ENCODE results near the gene YPEL5.
A peak's percentile ranks its signal among the peaks of the same experiment; 100 is the strongest.
"Not testable (repeated sequence)": the region's sequence is repeated elsewhere in the genome, so short reads cannot be mapped to it uniquely, and the experiment has no call there.

YPEL5 gene

DNA sequence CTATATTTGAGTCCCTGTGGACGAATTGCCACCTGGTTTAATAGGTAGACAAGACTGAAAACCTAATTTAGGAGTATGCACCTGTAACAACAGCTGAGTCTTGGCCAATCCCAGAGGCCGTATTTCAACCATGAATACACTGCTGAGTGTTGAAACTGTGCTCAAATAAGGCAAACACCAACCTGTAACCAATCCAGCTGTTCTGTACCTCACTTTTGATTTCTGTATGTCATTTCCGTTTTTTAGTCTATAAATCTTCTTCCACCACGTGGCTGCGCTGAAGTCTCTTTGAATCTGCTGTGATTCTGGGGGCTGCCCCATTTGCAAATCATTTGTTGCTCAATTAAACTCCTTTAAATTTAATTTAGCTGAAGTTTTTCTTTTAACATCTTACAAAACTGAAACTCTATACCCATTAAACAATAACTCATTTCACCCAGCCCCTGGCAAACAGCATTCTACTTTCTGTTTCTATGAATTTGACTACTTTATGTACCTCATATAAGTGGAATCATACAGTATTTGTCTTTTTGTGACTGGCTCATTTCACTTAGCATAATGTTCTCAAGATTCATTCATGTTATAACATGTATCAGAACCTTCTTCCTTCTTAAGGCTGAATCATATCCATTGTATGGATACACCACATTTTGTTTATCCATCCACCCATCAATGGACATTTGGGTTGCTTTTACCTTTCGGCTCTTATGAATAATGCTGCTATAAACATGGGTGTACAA is 7.5 kb upstream of the YPEL5 start:
- DNase-seq (ENCODE audit: low spot score) = no peak

DNA sequence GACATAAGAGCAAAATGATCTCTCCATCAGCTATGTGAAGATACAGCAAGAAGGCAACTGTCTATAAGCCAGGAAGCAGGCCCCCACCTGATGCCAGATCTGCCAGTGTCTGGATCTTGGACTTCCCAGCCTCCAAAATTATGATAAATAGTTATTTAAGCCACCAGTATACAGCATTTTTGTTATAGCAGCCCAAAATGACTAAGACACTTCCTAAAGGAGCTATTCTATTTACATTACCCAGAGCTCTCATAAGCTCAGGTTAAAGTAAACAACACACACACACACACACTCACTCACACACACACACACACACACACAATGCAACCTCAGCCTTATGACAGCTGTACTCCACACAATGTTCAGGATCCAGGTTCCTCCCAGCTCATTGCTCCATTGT is 5.7 kb upstream of the YPEL5 start:
- DNase-seq (ENCODE audit: low spot score) = no peak

DNA sequence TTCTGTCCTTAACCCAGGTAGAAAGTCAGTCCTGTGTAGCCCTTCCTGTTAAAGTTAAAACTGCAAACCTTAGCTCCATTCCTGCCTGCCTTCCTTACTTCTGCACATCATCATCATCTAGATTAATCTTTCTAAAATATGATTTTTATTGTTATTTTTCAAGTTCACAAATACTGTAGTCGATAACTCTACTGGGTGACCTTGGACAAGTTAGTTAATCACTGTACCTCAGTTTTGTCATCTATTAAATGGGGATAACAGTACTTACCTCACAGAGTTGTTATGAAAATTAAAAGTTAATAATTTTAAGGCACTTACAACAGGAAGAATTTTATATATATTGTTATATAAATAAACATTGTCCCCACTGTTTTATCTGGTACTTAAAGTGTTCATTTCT is 2.5 kb upstream of the YPEL5 start:
- no peak for DNase-seq (ENCODE audit: low spot score)

DNA sequence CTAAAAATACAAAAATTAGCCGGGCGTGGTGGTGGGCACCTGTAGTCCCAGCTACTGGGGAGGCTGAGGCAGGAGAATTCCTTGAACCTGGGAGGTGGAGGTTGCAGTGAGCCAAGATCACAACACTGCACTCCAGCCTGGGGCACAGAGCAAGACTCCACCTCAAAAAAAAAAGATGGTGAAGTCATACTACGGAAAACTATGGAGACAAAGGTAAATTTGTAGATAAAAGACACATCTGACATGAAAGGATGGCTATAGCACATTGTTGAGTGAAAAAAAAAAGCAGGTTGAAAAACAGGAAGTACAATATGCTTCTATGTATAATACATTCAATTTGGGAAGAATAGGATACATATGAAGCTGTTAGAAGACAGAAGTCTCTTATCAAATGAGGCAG is 1.9 kb upstream of the YPEL5 start:
- DNase-seq (ENCODE audit: low spot score) = not testable (repeated sequence)

DNA sequence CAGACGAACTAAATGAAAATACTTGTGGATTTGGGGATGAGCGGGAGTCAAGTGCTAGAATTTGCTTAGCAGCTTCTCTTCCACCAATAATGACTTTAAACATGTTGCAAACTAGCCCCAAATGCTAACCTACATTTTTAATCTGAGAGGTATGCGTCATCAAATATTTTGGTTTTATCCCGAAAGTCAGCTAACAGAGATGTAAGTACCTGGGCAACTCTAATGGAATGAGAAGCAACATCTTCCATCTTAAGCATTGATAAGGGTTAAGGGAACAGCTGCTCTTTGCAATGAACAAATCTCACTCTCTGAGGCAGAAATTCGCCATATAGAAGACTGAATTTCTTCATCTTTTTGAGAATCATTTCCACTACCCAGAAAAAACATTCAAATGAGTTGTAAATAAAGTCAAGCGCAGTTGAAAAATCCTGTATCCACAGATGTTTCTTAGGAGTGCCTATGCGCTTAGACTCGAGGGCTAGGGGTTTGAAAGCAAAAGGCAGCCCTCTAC is 926 bp upstream of the YPEL5 start:
- DNase-seq (ENCODE audit: low spot score) = no peak

DNA sequence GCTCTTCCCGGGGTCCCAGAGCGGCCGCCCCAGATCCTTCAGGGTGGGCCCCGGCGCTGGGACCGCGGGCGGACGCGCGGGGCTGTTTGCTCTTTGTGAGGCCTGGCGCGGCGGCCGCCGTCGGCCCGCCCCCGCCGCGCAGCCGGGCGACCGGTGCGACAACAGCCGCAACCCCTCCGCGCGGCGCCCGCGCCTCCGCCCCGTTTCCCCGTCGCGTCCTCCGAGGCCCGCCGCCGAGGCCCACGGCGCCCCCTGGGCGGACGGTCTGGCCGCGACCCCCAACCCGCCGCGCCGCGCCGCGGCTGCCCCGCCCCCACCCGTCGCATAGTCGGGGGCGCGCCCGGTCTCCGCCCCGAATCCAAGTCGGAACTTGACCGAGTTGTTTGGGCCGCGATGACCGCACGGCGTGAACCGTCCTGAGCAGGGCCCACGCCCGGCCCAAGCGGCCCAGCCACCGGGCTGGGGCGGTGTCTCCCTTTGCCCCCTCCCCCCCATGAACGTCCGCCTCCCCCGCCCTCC is 448 bp downstream of the YPEL5 start:
- no peak for DNase-seq (ENCODE audit: low spot score)

DNA sequence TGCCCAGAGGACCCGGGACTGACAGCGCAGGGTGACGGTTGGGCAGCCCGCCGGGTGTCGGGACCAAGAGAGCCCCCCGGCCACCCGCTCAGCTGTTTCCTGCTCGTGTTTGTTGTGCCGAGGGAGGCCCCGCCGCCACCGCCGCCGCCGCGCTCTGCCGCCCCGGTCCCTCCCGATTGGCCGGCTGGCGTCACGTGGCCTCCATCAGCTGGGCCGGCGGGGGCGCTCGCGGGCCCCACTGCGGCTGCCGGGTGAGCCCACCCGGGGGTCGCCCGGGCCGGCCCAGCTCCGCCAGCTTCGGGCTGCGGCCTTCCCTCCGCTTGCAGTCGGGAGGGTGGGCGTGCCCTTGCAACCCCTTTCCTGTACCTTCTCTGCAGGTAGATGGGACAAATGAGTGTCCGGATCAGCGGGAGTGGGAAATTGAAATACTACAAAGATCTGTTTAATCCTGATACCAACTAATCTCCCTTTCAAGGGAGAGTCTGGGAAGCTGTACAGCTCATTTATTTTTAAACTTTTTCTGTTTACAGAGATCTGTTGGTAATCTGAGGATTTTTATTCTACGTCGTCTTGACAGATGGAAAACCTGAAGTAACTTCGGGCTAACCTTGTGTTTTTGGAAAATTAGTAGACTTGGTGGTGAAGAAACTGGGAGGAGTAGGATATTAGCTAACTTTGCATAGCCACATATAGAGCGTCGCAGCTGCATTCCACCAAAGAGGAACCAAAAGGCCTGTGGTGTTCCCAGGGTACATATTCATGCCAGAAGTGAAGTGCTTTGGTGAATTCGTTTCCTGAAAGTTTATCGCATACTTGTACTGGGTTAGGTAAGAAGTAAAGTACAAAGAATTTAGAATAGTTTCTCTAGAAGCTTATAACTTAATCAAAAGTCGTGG is 1.2 kb downstream of the YPEL5 start:
- DNase-seq (ENCODE audit: low spot score) = peak; percentile 84

DNA sequence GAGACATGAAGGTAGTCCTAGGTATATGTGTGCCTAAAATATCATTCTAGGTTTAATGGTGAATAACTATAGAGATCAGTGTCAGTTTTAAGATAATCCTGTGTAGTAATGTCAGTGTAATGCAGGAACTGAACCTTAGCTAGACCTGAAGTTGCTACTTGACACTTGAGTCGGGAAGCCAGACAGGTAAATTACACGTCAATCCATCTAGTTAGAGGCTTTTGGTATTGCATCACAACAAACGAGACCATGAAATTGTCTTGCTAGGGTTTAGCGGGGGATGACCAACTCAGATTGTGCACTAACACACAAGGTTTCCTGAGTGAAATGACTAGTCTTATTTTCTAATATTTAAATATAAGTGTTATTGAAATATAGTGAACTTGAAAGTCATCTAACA is 2.0 kb downstream of the YPEL5 start:
- DNase-seq (ENCODE audit: low spot score) = no peak

DNA sequence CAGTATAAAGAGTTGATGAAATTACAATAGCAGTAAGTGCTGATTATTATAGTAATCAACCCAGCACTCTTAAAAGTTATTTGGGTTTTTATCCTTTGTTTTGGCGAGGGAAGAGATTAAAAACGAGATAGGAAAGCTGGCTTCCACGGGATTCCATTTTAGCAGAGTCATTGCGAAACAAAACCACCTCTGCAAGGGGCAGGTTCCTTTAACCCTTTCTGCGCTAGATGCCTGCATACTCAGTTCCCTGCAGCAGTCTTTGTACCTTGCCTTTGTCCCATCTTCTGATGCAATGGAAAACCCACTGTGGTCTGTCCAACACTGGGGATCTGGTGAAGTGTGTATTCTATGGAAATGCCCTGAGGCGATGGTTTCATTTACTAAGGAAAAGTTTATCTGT is 2.7 kb downstream of the YPEL5 start:
- DNase-seq (ENCODE audit: low spot score) = no peak

DNA sequence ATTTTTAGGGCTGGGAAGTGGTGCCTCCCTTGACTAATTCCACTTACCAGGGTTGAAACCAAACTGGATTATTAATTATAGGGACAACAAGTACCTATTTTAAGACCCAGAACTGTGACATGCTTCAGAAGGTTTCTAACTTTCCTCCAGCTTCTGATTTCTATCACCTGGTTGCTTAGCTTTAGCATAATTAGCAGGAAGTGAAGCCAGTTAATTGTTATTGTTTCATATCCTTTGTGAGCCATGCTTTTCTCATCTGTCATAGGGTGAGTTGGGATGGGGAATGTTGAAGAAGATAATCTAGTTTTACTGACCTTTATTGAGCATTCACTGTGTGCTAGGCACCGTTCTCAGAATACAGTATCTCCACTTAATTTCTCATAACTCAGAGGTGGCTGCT is 3.2 kb downstream of the YPEL5 start:
- DNase-seq (ENCODE audit: low spot score) = no peak

DNA sequence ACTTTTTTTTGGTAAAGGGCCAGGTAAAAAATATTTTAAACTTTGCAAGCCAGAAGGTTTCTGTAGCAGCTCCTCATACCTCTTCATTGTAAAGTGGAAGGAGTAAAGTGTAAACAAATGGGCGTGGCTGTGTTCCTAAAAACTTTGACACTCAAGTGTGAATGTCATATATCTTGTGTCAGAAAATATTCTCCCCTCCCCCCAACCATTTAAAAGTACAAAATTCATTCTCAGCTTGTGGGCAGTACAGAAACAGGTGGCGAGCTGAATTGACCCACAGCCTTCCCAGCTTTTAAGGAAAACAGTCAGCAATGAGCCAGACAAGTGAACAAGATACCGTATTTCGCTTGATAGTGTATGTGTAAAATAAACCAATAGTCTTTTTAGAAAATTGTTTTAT is 4.0 kb downstream of the YPEL5 start:
- no peak for DNase-seq (ENCODE audit: low spot score)

DNA sequence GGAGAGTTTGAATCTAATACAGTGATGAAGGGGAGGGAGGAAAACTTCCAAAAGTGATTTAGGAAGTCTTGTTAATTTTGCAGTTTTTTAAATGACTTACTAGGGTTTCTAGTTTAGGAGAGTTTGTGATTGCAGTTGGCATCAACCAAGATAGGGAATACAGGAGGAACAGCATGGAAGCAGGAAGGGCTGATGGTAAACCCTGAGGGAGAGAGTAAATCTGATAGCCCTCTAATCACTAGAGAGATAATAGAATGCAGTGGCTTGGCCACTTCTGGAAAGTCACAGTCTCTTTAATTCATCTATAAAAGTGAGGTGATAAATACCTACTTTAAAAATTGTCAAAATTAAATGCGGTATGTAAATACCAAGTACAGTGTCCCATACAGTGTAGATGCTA is 5.6 kb downstream of the YPEL5 start:
- no peak for DNase-seq (ENCODE audit: low spot score)

DNA sequence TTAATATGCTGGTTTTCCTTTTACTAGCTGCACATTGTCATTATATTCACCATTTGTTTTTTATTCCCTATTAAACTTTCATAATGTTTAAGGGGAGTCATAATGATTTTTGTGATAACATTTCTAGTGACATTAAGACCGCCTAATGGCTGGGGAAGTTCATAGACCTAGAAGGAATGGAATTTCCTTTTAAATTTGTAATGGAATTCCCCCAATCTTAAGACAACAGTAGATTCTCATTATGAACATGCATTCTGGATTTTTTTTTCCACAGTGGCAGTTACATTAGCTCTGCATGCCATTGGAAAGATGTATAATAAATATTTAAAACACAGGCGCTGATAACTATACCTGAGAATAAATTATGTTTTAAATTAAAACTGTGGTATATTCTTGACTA is 8.4 kb downstream of the YPEL5 start:
- no peak for DNase-seq (ENCODE audit: low spot score)

DNA sequence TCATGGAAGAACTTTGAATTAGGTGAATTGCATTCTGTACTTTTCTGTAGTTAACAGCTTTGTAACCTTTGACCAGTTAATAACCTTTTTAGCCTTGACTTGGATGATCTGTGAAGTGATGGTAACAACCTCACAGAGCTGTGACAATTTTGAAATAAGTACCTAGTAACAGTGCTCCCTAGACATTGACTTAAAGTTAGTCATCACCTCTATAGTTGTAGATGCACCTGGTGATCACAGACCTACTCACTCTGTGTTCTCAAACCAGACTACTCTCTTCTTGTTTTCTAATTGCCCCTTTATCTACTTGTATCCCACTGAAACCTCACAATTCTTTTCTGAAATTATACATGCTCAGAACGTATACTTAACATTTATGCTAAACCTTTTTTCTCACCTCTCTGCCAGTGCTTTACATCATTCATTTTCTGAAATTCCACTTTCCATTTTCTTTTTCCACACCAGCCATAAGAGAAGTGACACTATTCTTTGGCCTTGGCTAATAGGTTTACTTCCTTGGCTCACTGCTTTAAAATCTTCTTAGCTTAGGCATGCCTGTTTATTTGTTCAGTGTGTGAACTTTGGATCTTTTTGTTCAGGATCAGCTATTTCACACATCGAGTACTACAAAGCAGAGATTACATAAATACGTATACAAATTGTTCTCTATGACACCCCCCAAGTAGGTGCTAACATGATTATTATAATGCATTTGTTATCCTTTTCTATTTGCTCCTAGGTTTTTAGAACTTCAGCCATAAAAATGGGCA is 9.3 kb downstream of the YPEL5 start:
- DNase-seq (ENCODE audit: low spot score) = no peak

DNA sequence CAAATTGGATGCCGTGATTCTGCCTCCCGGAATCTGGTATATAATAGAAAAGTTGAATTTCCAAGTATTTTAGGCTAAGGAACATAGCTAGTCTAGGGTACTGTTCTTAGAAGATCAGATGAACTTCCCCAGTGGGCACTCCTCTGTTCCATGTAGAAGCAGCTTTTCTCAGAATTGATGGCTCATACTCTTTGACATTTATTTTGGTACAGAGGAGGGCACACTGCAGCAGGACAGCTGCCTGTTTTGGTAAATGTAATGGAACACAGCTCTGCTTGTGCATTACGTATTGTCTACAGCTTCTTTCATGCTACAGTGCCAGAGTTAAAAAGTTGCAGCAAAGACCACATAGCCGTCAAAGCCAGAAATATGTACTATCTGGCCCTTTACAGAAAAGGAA is 10.8 kb downstream of the YPEL5 start:
- no peak for DNase-seq (ENCODE audit: low spot score)

DNA sequence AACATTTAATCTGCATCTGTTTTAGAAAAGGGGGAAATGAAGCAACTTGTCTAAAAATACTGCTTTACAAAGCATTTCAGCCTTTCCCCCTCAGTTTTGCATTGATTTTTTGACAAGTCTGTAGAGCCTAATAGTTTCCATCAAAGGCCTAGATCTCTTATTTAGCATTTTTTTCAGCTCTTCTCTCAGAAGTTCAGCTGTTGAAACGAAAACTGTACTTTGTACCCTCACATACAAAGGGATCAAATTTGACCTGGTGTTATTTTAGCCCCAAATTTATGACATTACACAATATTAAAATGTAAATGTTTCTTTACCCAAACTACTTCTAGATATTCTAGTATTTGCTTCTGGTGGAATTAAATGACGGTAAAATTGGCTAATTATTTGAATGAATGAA is 13.0 kb downstream of the YPEL5 start:
- DNase-seq (ENCODE audit: low spot score) = no peak

DNA sequence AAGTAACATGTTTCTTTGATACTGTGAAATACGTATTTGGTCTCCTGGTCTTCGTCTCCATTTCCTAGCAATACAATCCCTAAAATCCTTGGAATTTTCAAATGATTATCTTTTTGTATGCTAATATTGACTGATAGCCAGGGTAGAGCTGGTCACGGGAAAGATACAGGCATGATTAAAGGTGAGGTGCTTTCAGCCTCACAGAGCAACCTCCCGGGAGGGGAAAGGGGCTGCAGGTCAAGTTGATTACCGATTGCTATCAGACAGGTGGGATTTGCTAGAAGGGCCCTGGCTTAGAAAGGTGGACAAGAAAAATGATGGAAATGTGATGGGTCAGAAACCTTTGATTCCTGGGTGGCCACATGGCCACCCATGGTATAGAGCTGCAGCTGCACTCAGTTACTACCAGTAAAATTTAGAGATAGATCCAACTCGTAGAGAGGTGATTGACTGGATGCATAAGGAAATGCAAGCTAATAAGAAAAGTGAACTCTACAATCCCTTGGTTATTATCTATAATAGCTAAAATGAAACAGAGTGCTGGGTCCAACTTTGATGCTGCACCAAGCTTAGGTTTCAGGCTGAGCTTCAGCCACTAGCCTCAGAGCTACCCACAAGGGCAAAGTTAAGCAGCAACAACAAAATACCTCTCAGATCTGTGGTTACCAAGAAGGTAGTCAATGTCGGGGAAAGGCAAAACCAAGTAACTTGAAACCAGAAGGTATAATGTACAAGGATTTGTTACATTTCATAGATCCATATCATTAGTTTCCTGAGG is 15.3 kb downstream of the YPEL5 start:
- DNase-seq (ENCODE audit: low spot score) = no peak

DNA sequence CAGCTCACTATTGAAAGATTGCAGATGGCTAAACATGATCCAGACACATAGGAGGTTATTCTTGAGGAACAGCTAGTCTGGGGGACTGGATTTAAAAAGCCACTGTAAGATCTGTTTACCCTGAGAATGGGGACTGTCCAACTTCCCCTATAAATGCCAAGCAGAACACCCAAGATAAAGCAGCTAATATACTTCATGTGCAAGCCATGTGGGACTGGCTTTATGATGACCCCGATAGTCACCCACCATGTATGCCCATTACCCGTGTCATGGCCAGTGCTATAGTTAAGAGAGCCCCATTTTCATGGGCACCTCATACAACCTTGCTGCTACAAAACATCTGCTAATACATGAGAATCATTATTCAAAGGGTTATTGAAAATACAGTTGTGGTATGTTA is 16.0 kb downstream of the YPEL5 start:
- DNase-seq (ENCODE audit: low spot score) = no peak

DNA sequence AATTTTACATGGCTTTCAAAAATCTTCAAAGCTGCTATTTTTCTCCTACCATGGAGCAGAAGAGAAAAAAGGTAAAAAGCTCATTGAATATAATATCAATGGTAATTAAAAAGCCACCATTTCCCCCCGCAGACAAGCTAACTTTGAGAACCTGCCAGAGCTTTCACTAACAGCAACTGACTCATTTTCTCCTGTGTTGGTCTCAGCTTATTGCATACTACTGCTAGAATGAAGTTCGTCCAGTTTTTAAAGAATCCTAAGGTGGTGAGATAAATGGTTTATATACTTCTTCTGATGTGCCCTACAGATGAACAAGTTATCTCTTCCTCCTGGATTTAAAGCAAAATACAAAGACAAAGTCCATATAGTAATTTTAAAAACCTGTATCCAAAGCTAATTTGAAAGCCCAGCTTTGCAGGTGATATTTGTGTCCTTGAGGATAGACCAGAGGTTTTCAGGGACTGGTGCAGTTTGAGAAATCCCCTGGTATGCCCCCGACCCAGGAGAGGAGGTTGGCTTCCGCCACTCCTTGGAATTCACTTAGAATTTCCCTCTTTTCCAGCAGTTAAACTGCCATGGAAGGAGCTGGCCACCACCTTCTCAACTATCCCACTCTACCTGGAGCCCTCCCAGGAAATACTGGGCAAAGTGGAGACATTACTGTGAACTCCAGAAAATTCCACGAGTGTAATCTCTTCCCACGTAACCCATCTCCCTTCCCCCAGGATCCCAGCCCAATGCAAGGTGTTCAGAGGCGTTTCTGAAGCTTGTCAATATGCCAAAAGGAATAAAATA is 17.5 kb downstream of the YPEL5 start:
- DNase-seq (ENCODE audit: low spot score) = no peak

DNA sequence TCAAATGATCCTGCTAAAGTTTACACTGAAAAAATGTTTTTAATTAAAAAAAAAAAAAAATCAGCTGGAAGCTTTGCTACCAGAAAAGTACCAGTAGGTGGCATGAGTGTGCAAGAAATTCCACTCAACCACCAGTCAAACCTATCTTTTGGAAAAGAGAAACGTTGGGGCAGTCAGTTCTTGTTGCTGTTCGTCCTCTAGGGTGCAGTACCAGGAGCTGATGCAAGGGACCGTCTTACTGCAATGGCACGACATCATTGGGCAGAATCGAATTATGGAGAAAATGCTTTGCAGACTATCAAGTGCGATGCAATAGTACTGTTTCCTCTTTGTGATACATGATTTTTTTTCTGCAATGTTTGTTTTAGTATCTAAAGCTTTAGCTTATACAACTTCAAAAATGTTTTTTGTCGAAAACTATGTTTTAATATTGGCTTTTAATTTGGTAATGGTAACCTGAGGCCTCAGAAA is 18.3 kb downstream of the YPEL5 start:
- DNase-seq (ENCODE audit: low spot score) = peak; percentile 90

DNA sequence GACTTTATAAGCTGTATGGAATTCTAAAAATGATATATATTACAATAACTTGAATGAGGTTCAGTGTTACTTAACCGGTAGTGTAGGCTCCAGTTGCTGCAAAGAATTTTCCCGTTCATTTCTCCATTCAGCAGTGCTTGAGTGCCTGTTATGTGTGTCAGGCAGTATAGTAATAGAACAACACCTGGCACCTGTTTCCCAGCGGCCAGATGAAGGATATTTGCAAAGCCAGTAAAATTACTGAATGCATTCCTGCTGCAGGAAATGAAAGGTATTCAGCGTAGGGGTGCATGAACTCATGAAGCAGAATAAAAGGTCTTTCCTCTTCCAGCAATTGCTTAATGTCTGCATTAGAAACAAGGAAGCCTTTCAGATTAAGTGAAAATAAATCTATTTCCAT is 18.8 kb downstream of the YPEL5 start:
- DNase-seq (ENCODE audit: low spot score) = no peak
